Heart left ventricle (tissue), 13 donors: ENCODE data around the gene GSK3B.

ENCODE experiments used
- POLR2A ChIP-seq, 2 donors: fragments of 450-650 bp; IDR thresholded peaks; one replicate each; pipeline ENCODE4 v1.6.1; 2017; ENCODE audit warnings: antibody characterized with exemption in 2 of 2, mild to moderate bottlenecking in 2 of 2, moderate library complexity in 2 of 2
- TF ChIP-seq, protein P1 (sequence below), 12 donors: fragments of 200-600 bp; sonication (generic) in 4 of 12; IDR thresholded peaks; one replicate each; pipeline versions ENCODE4 v1.5.0 to v1.8.0; 2018 to 2022; ENCODE audit warnings: antibody characterized with exemption in 12 of 12, mild to moderate bottlenecking in 5 of 12
- donor health status: ischemic (EF 13 %, LVEDD 7.1; RV severe dilation, severe dysfunction).
- donor health status: DM: no; HTN: yes; CAD: no.
- donor health status: DM: no; HTN: no; CAD: no.
- donor health status: ischemic (EF 25% LVEDD 6.9; RV normal size, moderate dysfunction).
- donor health status: ischemic (EF 25% LVEDD 5.7; RV mildly dilated, moderate dysfunction).
- donor health status: ischemic (EF 35%, LVEDD 5.7; RV mildly dilated, moderate dysfunction).
- donor health status: nonischemic (EF 11% LVEDD 7.7; RV severe dilation, severe dysfunction).
- donor health status: DM: yes; HTN: yes; CAD: no.
- donor health status: PGD.
- donor health status: ischemic (EF 29% LVEDD 5.4; RV normal size, mild dysfunction).
- donor health status: nonischemic (EF 23%, LVEDD 6.1; RV moderate dilation, normal function).

DNA sequence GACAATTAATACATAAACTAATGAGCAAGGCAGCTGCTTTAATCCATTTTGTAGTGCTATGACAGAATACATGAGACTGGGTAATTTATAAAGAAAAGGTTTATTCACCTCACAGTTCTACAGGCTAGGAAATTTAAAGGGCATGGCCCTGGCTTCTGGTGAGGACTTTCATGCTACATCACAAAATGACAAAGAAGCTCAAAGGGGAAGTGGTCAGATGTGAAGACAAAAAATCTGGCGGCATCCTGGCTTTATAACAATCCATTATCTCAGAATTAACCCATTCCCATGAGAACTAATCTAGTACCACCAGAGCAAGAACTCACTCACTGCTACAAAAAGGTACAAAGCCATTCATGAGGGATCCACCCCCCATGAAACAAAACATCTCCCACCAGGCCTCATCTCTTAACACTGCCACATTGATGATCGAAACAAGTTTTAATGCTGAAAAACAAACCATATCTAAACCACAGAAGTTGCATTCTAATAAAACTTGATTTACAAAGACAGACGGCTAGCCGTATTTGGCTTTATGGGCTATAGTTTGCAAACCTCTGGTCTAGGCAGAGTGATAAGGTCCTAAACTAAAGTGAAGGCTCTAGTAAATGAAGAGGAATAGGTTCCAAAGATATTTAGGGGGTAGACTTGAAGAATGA is 44.2 kb downstream of the GSK3B start:
- TF ChIP-seq, protein P1, sequence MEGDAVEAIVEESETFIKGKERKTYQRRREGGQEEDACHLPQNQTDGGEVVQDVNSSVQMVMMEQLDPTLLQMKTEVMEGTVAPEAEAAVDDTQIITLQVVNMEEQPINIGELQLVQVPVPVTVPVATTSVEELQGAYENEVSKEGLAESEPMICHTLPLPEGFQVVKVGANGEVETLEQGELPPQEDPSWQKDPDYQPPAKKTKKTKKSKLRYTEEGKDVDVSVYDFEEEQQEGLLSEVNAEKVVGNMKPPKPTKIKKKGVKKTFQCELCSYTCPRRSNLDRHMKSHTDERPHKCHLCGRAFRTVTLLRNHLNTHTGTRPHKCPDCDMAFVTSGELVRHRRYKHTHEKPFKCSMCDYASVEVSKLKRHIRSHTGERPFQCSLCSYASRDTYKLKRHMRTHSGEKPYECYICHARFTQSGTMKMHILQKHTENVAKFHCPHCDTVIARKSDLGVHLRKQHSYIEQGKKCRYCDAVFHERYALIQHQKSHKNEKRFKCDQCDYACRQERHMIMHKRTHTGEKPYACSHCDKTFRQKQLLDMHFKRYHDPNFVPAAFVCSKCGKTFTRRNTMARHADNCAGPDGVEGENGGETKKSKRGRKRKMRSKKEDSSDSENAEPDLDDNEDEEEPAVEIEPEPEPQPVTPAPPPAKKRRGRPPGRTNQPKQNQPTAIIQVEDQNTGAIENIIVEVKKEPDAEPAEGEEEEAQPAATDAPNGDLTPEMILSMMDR (IDR thresholded peaks at IDR 0.05) = no peak
- no peak for TF ChIP-seq POLR2A (IDR thresholded peaks at IDR 0.05)
